ENCODE data around the gene BMAL2. TPM values are rescaled to one million over a fixed set of nuclear protein-coding genes. Genes with fewer than 3 reads are reported as not detected.

BMAL2 gene
- total RNA-seq, 1 experiment from 2014 or later = 16.2 TPM

- no peak overlapping the region for H3K4me3 Mint-ChIP-seq
- POLR2A ChIA-PET = no interaction called here
- H3K36me3 Mint-ChIP-seq = no peaks in the 10 kb centered on the region
- ATAC-seq (no peak), DNase-seq (ENCODE audit: low spot score) (no peak)
- CTCF ChIA-PET = no interaction called here
- no peaks in the 10 kb centered on the region for H3K4me1 Mint-ChIP-seq
- no peaks in the 10 kb centered on the region for H3K9me3 Mint-ChIP-seq
- TF ChIP-seq, protein P1, sequence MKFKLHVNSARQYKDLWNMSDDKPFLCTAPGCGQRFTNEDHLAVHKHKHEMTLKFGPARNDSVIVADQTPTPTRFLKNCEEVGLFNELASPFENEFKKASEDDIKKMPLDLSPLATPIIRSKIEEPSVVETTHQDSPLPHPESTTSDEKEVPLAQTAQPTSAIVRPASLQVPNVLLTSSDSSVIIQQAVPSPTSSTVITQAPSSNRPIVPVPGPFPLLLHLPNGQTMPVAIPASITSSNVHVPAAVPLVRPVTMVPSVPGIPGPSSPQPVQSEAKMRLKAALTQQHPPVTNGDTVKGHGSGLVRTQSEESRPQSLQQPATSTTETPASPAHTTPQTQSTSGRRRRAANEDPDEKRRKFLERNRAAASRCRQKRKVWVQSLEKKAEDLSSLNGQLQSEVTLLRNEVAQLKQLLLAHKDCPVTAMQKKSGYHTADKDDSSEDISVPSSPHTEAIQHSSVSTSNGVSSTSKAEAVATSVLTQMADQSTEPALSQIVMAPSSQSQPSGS (CRISPR knock-in tag; IDR thresholded peaks at IDR 0.05; ENCODE audit: borderline replicate concordance, low read depth) = no peak
- no peak for TF ChIP-seq ZNF416 (CRISPR knock-in tag; IDR thresholded peaks at IDR 0.05)
- TF ChIP-seq GRHL2 (CRISPR knock-in tag; IDR thresholded peaks at IDR 0.05; ENCODE audit: insufficient replicate concordance, severe bottlenecking) = no peak
- TF ChIP-seq, protein P2, sequence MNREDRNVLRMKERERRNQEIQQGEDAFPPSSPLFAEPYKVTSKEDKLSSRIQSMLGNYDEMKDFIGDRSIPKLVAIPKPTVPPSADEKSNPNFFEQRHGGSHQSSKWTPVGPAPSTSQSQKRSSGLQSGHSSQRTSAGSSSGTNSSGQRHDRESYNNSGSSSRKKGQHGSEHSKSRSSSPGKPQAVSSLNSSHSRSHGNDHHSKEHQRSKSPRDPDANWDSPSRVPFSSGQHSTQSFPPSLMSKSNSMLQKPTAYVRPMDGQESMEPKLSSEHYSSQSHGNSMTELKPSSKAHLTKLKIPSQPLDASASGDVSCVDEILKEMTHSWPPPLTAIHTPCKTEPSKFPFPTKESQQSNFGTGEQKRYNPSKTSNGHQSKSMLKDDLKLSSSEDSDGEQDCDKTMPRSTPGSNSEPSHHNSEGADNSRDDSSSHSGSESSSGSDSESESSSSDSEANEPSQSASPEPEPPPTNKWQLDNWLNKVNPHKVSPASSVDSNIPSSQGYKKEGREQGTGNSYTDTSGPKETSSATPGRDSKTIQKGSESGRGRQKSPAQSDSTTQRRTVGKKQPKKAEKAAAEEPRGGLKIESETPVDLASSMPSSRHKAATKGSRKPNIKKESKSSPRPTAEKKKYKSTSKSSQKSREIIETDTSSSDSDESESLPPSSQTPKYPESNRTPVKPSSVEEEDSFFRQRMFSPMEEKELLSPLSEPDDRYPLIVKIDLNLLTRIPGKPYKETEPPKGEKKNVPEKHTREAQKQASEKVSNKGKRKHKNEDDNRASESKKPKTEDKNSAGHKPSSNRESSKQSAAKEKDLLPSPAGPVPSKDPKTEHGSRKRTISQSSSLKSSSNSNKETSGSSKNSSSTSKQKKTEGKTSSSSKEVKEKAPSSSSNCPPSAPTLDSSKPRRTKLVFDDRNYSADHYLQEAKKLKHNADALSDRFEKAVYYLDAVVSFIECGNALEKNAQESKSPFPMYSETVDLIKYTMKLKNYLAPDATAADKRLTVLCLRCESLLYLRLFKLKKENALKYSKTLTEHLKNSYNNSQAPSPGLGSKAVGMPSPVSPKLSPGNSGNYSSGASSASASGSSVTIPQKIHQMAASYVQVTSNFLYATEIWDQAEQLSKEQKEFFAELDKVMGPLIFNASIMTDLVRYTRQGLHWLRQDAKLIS (CRISPR knock-in tag; IDR thresholded peaks at IDR 0.05; ENCODE audit: borderline replicate concordance) = no peak
- TF ChIP-seq GTF2I (CRISPR knock-in tag; conservative IDR thresholded peaks at IDR 0.05) = no peak
- TF ChIP-seq, protein P3, sequence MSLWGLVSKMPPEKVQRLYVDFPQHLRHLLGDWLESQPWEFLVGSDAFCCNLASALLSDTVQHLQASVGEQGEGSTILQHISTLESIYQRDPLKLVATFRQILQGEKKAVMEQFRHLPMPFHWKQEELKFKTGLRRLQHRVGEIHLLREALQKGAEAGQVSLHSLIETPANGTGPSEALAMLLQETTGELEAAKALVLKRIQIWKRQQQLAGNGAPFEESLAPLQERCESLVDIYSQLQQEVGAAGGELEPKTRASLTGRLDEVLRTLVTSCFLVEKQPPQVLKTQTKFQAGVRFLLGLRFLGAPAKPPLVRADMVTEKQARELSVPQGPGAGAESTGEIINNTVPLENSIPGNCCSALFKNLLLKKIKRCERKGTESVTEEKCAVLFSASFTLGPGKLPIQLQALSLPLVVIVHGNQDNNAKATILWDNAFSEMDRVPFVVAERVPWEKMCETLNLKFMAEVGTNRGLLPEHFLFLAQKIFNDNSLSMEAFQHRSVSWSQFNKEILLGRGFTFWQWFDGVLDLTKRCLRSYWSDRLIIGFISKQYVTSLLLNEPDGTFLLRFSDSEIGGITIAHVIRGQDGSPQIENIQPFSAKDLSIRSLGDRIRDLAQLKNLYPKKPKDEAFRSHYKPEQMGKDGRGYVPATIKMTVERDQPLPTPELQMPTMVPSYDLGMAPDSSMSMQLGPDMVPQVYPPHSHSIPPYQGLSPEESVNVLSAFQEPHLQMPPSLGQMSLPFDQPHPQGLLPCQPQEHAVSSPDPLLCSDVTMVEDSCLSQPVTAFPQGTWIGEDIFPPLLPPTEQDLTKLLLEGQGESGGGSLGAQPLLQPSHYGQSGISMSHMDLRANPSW (CRISPR knock-in tag; conservative IDR thresholded peaks at IDR 0.05; ENCODE audit: low read depth) = no peak
- no peak for TF ChIP-seq ZNF263 (CRISPR knock-in tag; IDR thresholded peaks at IDR 0.05; ENCODE audit: low read depth)
- TF ChIP-seq SMAD3 (CRISPR knock-in tag; IDR thresholded peaks at IDR 0.05; ENCODE audit: borderline replicate concordance) = no peak
- no peak for TF ChIP-seq FOXJ3 (CRISPR knock-in tag; IDR thresholded peaks at IDR 0.05; ENCODE audit: borderline replicate concordance)
- TF ChIP-seq, protein P4, sequence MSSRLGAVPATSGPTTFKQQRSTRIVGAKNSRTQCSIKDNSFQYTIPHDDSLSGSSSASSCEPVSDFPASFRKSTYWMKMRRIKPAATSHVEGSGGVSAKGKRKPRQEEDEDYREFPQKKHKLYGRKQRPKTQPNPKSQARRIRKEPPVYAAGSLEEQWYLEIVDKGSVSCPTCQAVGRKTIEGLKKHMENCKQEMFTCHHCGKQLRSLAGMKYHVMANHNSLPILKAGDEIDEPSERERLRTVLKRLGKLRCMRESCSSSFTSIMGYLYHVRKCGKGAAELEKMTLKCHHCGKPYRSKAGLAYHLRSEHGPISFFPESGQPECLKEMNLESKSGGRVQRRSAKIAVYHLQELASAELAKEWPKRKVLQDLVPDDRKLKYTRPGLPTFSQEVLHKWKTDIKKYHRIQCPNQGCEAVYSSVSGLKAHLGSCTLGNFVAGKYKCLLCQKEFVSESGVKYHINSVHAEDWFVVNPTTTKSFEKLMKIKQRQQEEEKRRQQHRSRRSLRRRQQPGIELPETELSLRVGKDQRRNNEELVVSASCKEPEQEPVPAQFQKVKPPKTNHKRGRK (CRISPR knock-in tag; IDR thresholded peaks at IDR 0.05; ENCODE audit: borderline replicate concordance) = no peak
- TF ChIP-seq, protein P5, sequence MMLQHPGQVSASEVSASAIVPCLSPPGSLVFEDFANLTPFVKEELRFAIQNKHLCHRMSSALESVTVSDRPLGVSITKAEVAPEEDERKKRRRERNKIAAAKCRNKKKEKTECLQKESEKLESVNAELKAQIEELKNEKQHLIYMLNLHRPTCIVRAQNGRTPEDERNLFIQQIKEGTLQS (CRISPR knock-in tag; conservative IDR thresholded peaks at IDR 0.05) = no peak
- TF ChIP-seq TEAD1 (CRISPR knock-in tag; IDR thresholded peaks at IDR 0.05) = no peak
- no peak for TF ChIP-seq NFYB (CRISPR knock-in tag; conservative IDR thresholded peaks at IDR 0.05; ENCODE audit: low read depth)
- TF ChIP-seq TCF7 (CRISPR knock-in tag; IDR thresholded peaks at IDR 0.05; ENCODE audit: low read depth) = no peak
- TF ChIP-seq ATF1 (CRISPR knock-in tag; IDR thresholded peaks at IDR 0.05) = no peak
- TF ChIP-seq NR3C1 (CRISPR knock-in tag; conservative IDR thresholded peaks at IDR 0.05; ENCODE audit: low read depth) = no peak
- TF ChIP-seq ZBTB21 (CRISPR knock-in tag; IDR thresholded peaks at IDR 0.05; ENCODE audit: borderline replicate concordance) = no peak
- TF ChIP-seq ZNF317 (CRISPR knock-in tag; IDR thresholded peaks at IDR 0.05; ENCODE audit: borderline replicate concordance, low read depth) = no peak
- TF ChIP-seq, protein P6, sequence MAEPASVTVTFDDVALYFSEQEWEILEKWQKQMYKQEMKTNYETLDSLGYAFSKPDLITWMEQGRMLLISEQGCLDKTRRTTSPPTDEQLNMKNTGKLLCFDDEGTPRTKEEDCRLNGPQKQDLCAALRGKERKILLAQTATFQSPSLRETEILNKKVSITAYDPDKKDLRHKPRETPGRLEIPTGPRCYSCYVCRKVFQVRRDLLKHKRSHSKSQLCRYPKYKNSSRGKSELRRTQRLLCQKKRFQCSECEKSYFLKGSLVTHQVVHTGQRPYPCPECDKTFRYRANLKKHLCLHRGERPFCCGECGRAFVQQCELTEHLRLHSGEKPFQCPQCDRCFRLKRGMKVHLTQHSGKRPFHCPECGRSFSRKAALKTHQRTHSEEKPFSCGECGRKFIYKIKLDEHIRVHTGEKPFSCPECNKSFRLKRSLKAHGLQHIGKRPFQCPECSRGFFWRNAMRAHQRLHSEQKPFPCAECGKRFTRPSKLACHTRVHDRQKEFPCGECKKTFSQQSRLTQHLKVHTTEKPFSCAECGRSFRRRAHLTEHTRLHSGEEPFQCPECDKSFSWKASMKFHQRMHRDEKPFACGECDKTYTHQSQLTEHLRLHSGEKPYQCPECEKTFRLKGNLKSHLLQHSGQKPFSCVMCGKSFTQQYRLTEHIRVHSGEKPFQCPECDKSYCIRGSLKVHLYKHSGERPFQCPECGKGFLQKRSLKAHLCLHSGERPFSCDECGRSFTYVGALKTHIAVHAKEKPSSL (CRISPR knock-in tag; conservative IDR thresholded peaks at IDR 0.05) = no peak
- H3K27ac Mint-ChIP-seq = no peak overlapping the region
- no peaks in the 10 kb centered on the region; the same call in 1 of the 2 replicates for H3K27me3 Mint-ChIP-seq (ENCODE audit: low read depth)
Observed at GRCh38 chr12:27355486-27355885, 22.9 kb downstream of the BMAL2 start.

Data from WTC11 (cell line).